ENCODE results near the gene SH3PXD2A.
A peak's percentile ranks its signal among the peaks of the same experiment; 100 is the strongest.

The SH3PXD2A gene

DNA sequence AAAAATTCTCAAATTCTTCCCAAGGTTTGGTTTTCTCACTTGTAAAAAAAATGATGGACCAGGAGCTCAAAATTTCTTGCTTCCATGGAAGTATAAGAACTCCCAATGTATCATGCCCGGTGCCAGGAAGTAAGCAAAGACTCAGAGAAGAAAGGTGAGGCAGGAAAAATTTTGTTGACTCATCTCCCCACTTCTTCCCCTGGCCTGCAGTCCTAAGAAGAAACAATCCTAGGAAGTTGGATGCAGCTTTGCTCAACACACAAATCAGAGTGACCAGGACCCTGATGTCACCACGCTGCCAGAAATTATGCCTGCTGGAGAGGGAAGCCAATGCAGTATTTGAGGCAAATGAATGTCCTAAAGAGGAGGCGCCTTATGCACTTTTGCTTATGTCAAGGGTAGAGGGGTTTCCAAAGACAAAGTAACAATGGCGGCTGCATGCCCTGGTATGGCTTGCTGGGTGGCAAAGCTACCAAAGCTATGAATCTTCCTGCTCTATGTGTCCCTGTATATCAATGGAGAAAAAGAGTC is 198.2 kb downstream of the SH3PXD2A start:
- Mint-ChIP-seq H3K27me3 (no peaks in the 10 kb centered on the region), H3K4me3 (no peak overlapping the region), H3K27ac (no peak overlapping the region), H3K36me3 (peaks cover 21 to 26% of the 10 kb centered on the region in 2 donors), H3K9me3 (peaks cover 0 to 5% of the 10 kb centered on the region in 2 donors), H3K4me1 (peaks cover 12 to 19% of the 10 kb centered on the region in 2 donors)
- no peak for DNase-seq
- no peak for ATAC-seq (replicated peaks)

DNA sequence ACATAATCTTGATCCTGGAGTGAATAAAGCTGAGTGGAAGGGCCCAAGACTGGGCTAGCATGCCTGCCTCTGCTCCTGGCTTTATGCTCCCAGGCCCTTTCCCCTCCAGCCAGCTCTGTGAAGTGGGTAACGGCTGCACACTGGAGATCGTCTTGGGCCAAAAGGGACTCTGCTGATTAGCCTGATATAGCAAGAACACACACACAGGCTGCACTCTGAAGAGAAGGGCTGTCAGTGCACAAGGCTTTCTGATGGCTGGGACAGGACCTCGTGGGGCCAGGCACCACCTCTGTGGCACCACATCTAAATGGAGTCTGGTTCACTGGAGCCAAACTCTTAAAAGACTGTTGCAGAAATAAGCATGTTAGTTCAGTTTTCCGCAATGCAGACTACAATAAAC is 200.5 kb downstream of the SH3PXD2A start:
- H3K4me1 Mint-ChIP-seq = peaks cover 8 to 12% of the 10 kb centered on the region in 2 donors
- peaks cover 0 to 5% of the 10 kb centered on the region in 2 donors for H3K9me3 Mint-ChIP-seq
- no peaks in the 10 kb centered on the region for H3K27me3 Mint-ChIP-seq
- DNase-seq (no peak), ATAC-seq (replicated peaks) (no peak)
- H3K27ac Mint-ChIP-seq = no peak overlapping the region
- H3K4me3 Mint-ChIP-seq = no peak overlapping the region
- H3K36me3 Mint-ChIP-seq = peaks cover 16 to 28% of the 10 kb centered on the region in 2 donors

DNA sequence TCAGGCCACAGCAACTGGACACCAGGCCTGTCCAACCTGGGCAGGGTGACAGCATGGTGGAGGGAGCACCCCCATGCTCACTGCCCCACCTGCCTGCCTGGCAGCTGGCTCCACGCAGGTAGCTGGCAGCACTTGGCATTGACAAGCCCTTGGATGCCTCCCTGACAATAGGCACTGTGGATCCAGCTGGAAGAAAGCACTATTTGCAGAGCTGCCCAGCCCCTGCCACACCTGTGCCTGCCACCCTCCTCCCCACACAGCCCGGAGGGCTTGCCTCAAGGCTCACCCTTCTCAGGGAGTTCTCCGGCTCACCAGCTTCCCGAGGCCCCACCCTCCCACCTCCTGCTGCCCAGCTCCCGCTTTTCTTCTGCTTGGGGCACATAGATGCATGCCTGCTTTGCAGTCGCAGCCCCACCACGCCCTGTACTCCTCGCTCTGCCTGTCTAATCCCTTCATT is 201.8 kb downstream of the SH3PXD2A start:
- Mint-ChIP-seq H3K4me3 (no peak overlapping the region), H3K36me3 (peaks cover 13 to 26% of the 10 kb centered on the region in 2 donors), H3K9me3 (peaks cover 0 to 5% of the 10 kb centered on the region in 2 donors), H3K4me1 (peaks cover 3 to 5% of the 10 kb centered on the region in 2 donors), H3K27me3 (no peaks in the 10 kb centered on the region), H3K27ac (no peak overlapping the region)
- DNase-seq (no peak), ATAC-seq (replicated peaks) (no peak)

DNA sequence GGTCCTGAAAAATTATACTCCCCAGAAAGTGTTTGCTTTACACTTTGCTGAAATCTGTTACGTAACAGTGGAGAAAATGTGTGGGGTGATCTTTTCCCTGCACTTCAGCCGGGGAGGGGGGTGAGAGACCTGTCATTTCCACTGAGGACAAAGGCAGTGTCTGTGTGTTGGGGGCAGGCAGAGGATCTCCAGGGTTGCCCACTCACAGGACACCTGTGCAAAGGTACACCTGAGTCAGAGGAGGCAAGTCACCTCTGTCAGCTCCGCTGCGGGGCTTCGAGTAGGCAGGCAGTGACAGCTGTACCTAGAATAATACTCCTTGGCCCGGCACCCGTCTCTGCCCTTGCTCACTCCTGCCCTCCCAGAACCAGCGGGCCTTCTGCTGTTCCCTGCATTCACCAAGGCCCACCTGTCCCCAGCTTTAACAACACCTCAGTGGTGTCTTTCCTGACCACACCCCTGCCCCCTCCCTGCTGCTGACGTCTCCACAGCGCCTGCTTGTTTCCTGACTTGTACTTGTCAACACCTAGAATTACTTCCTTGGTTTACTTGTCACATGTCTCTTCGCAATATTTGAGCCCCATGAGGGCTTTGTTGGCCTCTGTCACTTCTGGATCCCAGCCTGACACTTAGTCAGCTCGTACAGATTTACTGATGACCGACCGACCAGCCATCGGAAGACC is 202.6 kb downstream of the SH3PXD2A start:
- no peak overlapping the region for H3K27ac Mint-ChIP-seq
- H3K4me3 Mint-ChIP-seq = no peak overlapping the region
- H3K4me1 Mint-ChIP-seq = peaks cover 0 to 3% of the 10 kb centered on the region in 2 donors
- H3K9me3 Mint-ChIP-seq = peaks cover 0 to 4% of the 10 kb centered on the region in 2 donors
- no peaks in the 10 kb centered on the region for H3K27me3 Mint-ChIP-seq
- H3K36me3 Mint-ChIP-seq = peaks cover 6 to 18% of the 10 kb centered on the region in 2 donors
- no peak for DNase-seq
- ATAC-seq (replicated peaks) = no peak

DNA sequence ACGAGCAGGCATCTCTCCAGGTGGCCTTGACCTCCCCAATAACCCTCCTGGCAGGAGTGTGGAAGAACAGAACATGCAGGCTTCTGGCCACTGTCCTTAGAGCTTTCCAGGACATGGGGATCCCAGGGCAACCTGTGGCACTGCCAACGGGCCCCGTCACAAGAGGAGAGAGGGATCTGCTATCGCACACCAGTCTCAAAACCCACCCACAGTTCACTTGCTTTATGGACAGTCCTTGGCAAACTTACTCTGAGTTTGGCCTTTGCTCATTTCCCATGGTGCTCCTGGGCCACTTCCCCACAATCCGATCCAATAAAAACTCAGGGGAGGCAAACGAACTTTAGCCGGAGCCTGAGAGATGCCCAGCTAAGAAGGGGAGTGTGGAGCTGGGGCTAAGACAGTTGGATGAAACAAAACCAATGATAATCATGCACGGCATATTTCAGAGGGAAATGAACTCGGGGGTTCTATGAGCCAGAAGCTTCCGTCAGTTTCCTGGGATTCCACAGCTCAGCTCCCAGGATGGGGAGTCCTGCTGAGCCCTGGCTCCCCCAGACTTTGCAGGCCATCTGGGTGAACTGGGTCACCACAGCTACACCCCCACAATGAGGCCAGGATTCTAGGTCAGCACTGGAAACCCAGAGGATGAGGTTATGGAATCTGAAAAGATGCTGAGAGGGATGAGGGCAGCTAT is 203.4 kb downstream of the SH3PXD2A start:
- H3K27me3 Mint-ChIP-seq = no peaks in the 10 kb centered on the region
- H3K4me3 Mint-ChIP-seq = no peak overlapping the region
- H3K36me3 Mint-ChIP-seq = peaks cover 2 to 13% of the 10 kb centered on the region in 2 donors
- peaks cover 0 to 3% of the 10 kb centered on the region in 2 donors for H3K4me1 Mint-ChIP-seq
- no peak for DNase-seq
- no peak overlapping the region for H3K27ac Mint-ChIP-seq
- no peak for ATAC-seq (replicated peaks)
- H3K9me3 Mint-ChIP-seq = no peaks in the 10 kb centered on the region

DNA sequence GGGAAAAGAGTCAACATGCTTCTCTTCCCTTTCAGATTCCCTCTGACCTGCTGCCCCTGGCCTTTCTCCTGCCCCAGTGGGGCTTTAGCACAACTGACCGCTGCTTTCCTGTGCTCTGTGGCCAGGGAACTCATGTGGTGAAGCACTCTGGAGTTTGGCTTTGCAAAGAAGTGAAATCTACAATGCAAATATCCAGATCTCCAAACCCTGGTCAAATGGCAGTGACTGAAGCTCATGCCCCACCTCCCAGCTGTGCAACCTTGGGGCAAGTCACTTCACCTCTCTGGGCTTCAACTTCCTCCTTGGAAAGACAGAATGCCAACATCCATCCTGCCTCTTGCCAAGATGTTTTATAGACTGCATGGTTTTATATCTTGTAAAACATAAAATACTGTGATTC is 204.0 kb downstream of the SH3PXD2A start:
- Mint-ChIP-seq H3K9me3 (no peaks in the 10 kb centered on the region), H3K27ac (no peak overlapping the region), H3K27me3 (no peaks in the 10 kb centered on the region), H3K4me1 (peaks cover 0 to 4% of the 10 kb centered on the region in 2 donors), H3K4me3 (no peak overlapping the region), H3K36me3 (peaks cover 4 to 10% of the 10 kb centered on the region in 2 donors)
- no peak for DNase-seq
- ATAC-seq (replicated peaks) = no peak

DNA sequence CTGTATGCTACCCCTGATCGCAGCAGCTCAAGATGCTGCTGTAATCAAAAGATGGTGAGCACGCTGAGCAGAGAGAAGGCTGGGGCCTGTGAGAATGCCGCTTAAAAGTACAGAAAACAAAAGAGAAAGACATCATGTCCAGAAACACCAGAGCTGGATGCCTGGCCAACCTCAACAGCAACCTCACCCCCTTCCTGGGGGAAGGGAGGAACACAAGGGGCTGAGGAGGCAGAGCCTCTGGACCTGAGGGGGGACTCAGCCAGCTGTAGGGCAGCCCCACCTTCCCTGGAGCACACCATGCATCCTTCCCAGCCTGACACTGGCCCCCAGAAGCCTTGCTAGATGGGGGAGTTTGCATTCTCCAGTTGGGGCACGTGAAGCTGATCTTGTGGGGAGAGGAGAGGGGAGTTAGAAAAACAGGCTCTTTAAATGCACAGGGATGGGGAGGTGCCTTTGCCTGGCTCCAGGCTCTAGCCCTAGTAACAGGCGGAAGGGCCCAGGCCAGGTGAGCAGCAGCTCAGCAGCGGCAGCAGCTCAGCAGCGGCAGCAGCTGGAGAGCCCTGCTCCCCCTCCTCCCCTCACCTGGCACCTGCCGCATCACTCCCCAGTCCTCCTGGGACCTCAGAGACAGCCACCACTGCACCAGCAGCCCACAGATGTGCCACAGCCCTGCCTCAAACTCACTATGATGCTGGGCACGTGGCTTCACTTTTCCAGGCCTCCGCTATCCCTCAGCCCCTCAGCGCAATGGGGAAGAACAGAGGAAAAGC is 205.5 kb downstream of the SH3PXD2A start:
- Mint-ChIP-seq H3K27ac (no peak overlapping the region), H3K36me3 (peaks cover 2 to 15% of the 10 kb centered on the region in 2 donors), H3K4me1 (peaks cover 8 to 10% of the 10 kb centered on the region in 2 donors), H3K27me3 (no peaks in the 10 kb centered on the region), H3K4me3 (no peak overlapping the region), H3K9me3 (no peaks in the 10 kb centered on the region)
- ATAC-seq (replicated peaks) (no peak), DNase-seq (no peak)

DNA sequence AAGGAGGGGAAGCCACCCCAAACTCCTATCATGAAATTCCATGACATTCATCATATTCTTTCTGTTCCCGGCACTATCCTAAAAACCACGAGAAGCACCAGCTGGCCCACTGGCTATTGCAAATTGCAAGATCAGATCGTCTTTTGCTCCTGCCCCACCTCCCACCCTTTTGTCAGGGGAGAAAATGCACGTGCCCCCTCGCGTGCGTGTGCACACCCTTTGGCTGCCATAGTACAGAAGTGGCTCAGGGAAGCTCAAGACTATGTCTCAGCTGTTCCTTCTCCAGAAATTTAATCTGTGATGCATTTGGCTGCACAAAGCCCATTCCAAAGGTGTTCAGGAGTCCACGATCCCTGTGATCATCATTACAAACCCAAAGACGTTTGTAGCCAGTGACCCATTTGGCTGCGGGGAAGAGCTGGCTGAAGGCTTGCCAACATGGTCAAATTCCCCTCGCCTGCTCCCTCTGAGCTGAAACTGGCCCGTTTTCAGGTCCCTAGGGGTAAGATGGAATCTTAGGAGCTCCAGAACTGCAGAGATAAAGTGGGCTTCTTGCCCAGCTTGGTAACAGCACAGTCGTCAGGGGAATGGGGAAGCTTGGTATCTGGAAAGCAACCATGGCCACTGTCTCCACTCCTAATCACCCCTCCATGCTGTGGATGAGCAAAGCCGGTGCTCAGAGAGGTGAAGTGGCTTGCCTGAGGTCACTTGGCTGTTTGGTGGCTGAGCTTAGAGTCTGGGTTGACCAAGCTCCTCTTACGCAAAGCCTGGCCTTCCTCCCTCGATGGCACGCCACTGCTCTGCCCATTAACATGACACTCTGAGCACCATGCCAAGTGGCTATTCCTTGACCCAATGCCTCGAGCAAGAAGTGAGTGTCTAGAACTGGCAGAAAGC is 206.5 kb downstream of the SH3PXD2A start:
- Mint-ChIP-seq H3K9me3 (no peaks in the 10 kb centered on the region), H3K36me3 (peaks cover 2 to 16% of the 10 kb centered on the region in 2 donors), H3K27me3 (no peaks in the 10 kb centered on the region), H3K4me3 (no peak overlapping the region), H3K27ac (no peak overlapping the region), H3K4me1 (peaks cover 8 to 11% of the 10 kb centered on the region in 2 donors)
- ATAC-seq (replicated peaks) (no peak), DNase-seq (no peak)

DNA sequence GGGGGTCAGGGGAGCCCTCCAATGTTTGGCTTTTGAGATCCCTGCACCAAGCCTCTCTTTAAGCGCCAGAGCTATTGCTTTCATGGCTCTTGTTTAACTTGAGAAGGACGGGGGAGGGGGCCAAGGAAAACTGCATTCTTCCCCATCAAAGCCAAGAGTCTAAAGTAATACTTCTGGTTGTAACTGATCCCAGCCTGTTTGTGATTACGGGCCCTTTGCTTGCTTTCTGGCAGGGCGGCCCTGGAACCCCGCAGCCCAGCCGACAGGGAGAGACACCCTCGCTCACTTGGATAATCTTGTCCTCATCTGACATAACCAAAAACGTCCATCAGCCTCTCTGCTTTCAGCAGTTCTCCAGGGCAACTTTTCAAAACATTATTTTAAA is 207.1 kb downstream of the SH3PXD2A start:
- peaks cover 8 to 11% of the 10 kb centered on the region in 2 donors for H3K4me1 Mint-ChIP-seq
- no peaks in the 10 kb centered on the region for H3K9me3 Mint-ChIP-seq
- no peaks in the 10 kb centered on the region for H3K27me3 Mint-ChIP-seq
- peaks cover 2 to 16% of the 10 kb centered on the region in 2 donors for H3K36me3 Mint-ChIP-seq
- no peak overlapping the region for H3K27ac Mint-ChIP-seq
- DNase-seq (no peak), ATAC-seq (replicated peaks) (no peak)
- H3K4me3 Mint-ChIP-seq = no peak overlapping the region

DNA sequence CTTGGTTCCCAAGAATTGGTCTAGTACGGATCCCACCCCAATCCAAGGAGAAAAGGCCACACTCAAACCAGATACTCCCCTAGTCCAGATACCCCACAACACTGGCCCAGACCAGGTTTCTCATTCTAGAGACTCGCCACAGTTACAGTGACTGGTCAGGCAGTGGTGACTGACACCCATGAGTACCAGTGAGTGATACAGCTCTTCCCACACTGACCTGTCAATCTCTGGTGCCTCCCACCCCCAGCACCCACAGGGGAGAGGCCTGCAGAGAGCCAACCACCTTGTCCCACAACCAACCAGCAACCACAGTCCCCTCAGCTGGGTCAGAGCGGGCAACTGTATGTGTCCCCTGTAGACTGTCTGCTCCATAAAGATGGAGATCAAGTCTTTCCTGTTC is 209.1 kb downstream of the SH3PXD2A start:
- Mint-ChIP-seq H3K4me3 (no peak overlapping the region), H3K27ac (no peak overlapping the region), H3K27me3 (no peaks in the 10 kb centered on the region), H3K36me3 (peaks cover 2 to 11% of the 10 kb centered on the region in 2 donors), H3K9me3 (no peaks in the 10 kb centered on the region), H3K4me1 (peaks cover 8 to 11% of the 10 kb centered on the region in 2 donors)
- ATAC-seq (replicated peaks) = no peak
- no peak for DNase-seq

DNA sequence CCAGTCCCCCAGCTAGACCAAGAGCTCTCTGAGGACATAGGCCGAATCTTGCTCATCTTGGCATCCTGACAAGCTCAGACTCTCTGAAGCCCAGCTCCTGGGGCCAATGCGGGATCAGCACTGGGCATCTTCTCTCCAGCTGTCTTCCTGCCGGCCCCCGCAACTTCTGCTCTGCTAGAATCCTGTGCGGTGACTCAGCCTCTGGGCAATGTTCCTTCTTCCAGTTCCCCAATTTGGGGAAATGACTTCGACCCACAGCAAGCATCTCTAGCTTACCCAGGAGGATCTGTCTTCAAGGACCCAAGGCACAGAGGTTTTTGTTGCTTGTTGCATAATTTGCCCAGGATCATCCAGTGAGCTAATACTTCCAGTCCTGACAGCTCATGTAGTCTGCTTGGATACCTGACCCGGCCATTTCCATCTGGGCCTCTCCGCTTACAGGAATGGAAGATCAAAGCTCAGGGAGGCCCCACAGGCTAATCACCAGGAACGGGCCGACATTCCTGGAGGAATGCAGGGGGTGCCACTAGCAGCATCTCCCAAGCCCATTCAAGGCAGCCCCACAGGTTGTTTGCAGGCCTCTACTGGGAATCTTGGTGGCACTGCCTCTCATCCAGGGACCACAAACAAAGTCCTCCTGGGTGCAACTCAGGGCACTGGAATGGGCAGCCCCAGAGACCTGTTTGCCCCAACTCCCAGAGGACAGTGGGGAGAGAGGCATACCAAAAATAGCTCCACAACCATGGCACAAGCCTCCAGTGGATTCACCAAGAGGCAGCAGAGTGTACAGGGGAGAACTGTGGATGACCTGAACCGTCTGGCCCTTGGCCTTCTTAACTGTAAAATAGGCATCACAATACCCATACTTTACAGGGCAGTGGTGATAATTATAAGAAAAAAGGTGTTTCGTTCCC is 210.0 kb downstream of the SH3PXD2A start:
- Mint-ChIP-seq H3K36me3 (peaks cover 2 to 12% of the 10 kb centered on the region in 2 donors), H3K4me3 (no peak overlapping the region), H3K9me3 (no peaks in the 10 kb centered on the region), H3K27me3 (no peaks in the 10 kb centered on the region), H3K4me1 (peaks cover 8 to 9% of the 10 kb centered on the region in 2 donors), H3K27ac (peak overlapping the region; percentile 47)
- DNase-seq (no peak), ATAC-seq (replicated peaks) (peak; percentile 61 to 75)

DNA sequence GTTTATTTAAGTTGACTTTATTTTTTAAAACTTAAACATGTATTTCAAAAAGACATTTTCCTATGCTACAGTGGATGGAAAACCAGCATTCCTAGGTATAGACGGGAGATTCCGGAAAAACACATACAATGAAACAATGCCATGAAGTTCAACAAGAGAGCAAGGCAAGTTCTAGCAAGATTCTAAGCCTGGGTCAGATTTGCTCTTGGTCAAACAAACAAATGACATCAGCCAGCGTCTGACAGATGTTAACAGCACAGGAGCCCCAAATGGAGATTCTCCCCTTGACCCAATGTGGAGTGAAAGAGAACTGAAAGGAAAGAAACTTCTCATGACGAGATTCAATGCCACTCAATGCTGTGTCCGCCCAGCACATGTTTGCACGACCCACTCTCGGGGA is 212.0 kb downstream of the SH3PXD2A start:
- DNase-seq (no peak), ATAC-seq (replicated peaks) (no peak)
- Mint-ChIP-seq H3K4me3 (no peak overlapping the region), H3K4me1 (peaks cover 8% of the 10 kb centered on the region in 2 donors), H3K9me3 (no peaks in the 10 kb centered on the region), H3K27me3 (no peaks in the 10 kb centered on the region), H3K36me3 (peaks cover 2 to 12% of the 10 kb centered on the region in 2 donors), H3K27ac (no peak overlapping the region)

DNA sequence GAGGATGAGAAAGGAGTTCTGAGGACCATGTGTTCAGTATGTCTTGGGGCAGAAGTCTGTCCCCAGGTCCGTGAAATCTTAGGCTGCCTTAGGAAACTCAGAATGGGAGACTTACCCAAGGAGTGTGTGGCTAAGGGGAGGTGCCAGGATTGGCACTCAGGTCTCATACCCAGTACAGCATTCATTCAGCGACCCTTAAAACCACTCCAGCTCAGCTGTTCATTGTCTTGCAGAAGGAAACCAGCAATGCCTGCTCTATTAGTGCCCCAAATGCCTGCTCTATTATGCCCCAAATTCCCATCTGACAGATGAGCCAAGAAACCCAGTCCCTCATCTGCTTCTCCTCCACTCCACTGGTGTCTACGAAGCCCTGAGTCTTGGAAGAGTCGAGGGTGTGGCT is 214.1 kb downstream of the SH3PXD2A start:
- Mint-ChIP-seq H3K4me1 (peaks cover 6 to 8% of the 10 kb centered on the region in 2 donors), H3K9me3 (no peaks in the 10 kb centered on the region), H3K4me3 (no peak overlapping the region), H3K27me3 (no peaks in the 10 kb centered on the region), H3K36me3 (peaks cover 0 to 10% of the 10 kb centered on the region in 2 donors), H3K27ac (no peak overlapping the region)
- ATAC-seq (replicated peaks) (no peak), DNase-seq (no peak)

Measured in stimulated activated naive B cell treated with anti-CD40 and anti-IgM and Interleukin-4, amounts not matched to agents 10 μg/mL and 1 μg/mL and 100 μg/mL, for 72 hours (primary cell).